GM19467 (cell line): Measurements from ENCODE around the gene NLGN2.

ENCODE experiments used
- ATAC-seq: cut with Tn5 transposase; IDR thresholded peaks from one replicate; pipeline ENCODE4 v1.9.1; 2021; ENCODE audit warnings: mild to moderate bottlenecking, moderate library complexity; ENCODE audit not compliant: unreplicated experiment

The NLGN2 gene

DNA sequence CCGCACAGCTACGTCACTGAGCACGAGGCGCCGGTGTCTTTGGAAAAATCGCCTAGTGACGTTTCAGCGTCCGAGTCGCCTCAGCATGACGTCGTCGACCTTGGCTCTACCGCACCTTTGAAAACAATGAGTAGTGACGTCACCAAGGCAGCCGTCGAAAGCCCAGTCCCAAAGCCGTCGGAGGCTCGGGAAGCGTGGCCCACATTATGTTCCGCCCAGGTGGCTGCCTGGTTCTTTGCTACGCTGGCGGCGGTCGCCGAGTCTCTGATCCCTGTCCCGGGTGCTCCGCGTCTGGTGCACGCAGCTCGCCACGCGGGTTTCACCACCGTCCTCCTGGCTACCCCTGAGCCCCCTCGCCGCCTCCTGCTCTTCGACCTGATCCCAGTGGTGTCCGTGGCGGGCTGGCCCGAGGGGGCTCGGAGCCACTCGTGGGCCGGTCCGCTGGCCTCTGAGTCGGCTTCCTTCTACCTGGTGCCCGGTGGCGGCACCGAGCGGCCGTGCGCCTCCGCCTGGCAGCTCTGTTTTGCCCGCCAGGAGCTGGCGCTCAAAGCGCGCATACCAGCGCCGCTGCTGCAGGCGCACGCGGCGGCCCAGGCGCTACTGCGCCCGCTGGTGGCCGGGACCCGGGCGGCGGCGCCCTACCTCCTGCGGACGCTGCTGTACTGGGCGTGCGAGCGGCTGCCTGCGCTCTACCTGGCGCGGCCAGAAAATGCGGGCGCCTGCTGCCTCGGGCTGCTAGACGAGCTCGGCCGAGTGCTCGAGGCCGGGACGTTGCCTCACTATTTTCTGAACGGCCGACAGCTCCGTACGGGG lies 29.1 kb downstream of the NLGN2 start:
- ATAC-seq, result no peak

DNA sequence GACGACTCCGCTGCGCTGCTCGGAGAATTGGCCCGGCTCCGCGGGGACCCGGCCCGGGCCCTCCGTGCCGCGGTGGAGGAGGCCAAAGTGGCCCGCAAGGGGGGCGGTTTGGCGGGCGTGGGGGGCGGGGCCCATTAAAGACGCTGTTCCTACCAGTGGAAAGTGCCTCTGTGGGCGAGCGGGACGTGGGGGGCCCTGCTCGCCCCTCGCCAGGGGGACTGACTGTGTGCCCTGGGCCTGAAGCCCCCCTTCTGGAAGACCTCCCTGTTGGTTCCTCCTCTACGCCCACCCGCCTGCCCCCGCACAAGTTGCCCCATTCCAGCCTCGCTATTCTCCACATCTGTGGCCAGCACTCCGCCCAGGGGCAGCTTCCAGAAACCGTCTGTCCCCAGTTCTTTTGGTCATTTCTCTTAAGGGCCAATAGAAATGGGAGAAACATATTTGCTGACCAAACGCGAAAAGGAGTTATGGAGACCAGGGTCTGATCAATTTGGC lies 29.8 kb downstream of the NLGN2 start:
- no peak for ATAC-seq

DNA sequence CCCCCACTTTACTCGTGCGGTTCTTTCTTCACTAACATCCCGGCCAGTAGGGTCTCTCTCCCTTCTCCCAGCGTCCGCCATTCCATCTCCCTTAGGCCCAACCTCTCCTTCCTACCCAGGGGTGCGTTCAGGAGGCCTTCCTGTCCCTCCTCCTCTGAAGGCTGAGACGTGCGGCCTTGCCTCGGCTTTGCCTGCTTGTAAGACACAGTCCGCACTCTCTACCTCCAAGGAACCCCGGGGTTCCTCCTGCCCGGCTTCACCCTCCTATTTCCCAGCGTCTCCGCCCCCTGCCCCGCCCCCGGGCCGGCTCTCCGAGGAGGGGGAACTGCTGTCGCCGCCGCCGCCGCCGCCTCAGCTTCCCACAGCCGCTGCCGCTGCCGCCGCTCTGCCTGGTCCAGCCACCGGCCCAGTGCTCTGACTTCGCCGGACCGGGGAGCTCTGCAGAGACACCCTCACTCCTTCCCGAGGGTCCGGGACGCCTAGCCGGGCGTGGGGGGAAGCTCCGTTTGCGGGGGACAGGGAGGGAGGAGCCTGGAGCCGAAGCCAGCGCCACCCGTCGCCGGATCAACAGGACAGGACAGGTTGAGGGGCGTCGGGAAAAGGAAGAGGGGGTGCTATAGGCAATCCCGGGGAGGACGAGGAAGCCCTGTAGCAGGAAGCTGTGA lies 30.4 kb downstream of the NLGN2 start:
- ATAC-seq, result no peak

DNA sequence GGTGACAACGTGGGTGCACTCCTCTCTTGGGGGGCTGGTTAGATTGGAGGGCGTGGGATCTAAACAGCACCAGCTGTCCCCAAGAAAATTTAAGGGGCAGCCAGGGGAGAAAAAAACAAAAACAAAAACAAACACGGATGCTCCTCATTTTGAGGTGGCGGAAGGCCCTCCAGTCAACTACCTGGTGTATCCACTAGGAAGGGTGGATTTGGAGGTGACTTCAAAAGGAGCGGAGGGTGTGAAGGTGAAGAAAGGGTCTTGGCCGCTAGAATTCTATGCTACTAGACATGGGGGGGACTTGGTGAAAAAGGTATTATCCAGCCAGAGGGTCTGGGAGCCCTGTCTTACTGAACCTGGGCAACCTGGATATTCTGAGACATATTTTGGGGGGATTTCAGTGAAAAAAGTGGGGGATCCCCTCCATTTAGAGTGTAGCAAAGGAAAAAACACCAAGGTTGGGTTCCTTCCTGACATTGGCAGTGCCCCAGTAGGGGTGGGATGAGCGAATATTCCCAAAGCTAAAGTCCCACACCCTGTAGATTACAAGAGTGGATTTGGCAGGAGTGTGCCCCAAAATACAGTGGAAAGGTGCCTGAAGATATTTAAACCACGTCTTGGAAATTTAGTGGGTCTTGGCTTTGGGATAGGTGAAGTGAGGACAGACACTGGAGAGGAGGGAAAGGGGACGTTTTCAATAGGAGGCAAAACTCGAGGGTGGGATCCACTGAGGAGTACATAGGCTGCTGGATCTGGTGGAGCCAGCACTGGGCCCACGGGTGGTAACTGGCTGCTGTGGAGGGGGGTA lies 31.2 kb downstream of the NLGN2 start:
- no peak for ATAC-seq

DNA sequence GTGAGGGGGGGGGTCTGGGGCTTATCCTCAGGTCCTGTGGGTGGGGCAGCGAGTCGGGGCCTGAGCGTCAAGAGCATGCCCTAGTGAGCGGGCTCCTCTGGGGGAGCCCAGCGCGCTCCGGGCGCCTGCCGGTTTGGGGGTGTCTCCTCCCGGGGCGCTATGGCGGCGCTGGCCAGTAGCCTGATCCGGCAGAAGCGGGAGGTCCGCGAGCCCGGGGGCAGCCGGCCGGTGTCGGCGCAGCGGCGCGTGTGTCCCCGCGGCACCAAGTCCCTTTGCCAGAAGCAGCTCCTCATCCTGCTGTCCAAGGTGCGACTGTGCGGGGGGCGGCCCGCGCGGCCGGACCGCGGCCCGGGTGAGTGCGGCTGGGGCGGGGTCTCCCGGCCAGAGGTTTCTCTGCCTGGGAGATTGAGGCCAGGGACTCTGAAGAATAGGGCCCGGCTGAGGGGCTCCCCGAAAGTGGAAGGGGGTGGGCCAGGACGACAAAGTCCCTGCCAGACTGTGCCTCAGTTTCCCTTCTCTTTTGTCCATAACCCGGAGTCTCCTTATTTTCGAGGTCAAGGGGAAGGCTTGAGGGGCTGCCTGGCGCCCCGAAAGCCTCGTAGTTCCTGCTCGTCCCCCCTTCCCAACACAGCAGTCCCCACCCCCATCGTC lies 31.9 kb downstream of the NLGN2 start, which contains the start of gene FGF11:
TSS of gene FGF11 (plus strand) at position 51 of the 651 bp plus-strand sequence. CDS start at position 160, 109 bp downstream.
- no peak for ATAC-seq

DNA sequence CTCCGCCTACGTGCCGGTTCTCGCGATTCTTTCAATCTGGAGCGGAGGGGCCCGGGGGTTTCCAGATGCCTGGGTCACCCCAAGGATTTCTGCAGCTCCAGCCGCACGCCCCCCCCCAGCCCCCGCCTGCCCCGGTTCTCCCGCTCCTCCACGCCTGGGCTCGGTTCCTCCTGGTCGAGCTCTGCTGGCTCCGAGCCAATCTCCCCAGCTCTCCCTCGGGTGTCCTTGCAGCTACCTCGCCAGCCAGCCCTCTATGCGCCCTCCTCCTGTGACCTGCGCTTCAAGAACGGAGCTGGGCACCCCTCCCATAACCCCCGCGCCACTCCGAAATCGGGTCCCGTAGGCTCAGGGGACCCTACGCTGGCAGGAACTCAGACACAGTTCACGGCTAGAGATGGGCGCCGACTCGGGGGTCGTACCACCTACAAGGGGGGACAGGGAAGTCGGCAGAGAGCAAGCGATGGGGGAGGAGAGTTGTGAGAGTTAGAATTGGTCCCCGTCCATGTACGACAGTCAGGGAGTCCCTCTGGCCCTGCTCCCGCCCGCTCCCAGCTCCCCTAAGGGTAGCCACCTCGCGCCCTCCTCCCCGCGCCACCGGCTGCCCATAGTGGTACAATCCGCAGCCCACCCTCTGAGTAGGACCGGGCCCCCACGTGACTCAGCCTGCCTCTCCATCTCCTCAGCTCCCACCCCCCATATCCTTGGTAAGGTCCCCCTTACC lies 32.6 kb downstream of the NLGN2 start:
- ATAC-seq, result no peak

DNA sequence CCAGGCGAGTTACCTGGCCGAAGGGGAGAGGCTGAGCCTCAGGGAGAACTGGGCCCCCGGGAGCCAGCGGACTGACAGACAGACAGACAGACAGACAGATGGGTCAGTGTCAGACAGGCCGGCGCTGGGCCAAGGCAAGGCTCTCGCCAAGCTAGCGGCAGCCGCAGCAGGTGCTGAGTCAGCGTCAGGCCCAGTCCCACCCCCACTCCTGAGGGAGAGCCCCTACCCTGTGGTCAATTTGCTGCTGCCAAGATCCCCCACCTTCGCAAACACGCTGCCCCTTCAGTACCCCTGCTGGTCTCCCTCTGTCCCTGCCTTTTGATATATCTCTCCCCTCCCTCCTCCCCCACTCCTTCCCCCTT lies 33.2 kb downstream of the NLGN2 start:
- no peak for ATAC-seq

DNA sequence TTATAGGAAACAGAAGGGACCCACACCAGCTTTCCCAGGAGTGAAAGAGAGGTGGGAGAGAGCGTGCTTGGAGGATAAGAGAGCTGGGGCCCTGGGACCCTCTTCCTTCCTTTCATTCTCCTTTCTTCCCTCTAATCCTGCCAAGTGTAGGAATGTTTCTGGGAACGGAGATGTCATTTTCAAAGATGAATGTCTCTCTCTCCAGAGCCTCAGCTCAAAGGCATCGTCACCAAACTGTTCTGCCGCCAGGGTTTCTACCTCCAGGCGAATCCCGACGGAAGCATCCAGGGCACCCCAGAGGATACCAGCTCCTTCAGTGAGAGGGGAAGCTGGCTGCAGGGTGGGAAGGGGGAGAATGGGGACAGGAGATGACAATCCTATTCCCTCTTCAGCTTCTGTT lies 33.6 kb downstream of the NLGN2 start:
- ATAC-seq, result no peak

DNA sequence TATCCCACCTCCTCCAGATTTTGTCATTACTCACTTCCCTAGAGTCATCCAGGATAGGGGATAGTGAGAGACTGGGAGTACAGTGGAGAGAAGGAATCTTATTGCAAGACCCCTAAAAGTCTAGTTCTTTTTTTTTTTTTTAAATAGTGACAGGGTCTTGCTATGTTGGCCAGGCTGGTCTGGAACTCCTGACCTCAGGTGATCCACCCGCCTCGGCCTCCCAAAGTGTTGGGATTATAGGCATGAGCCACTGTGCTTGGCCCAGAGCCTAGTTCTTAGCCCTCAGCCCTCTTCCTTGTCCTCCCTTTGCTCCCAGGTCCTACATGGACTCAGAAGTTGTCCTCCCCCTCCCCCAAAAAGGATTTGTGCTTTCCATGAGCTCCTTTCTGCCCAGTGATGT lies 34.5 kb downstream of the NLGN2 start:
- ATAC-seq, result no peak

DNA sequence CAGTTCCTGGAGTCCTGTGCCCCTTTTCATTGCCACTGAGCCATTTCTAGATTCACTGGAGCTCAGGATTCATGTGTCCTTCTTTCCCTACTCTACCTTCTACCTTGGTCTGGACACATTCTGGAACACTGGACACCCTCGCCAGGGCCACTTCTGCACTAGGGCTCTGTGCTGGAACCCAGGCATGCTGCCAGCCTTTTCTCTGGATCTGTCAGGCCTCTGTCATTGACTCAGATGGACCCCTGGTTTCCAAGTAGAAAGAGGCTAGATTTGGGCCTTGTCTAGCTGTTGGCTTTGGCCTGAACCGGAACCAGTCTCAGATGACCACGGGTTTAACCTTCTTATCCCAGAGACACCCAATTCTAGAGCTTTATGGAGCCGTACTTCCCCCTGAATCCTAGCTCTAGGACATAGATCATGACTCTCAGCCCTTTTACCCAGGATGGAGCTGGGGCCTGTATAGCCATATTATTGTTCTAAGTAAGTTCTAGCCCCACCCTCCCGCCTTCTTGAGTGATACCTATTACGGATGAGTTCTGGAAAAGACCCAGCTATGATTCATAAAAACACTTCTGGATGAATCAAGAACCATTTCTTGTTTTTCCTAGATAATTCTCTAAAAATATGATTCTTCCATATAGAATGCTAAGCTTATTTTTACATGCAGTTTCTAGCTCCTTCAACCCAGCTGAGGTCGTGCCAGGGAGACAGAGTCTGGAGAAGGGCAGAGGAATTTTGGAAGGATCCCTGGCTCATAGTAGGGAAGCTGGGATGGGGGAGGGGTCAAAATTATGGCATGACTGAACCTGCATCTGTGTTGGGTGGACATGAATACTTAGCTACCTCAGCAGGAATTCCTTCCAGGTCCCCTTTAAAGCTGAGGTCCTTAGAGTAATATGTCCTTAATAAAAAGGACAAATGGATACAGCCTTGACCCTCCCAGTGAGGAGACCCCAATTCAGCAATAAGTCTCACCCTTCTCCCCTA lies 36.1 kb downstream of the NLGN2 start:
- no peak for ATAC-seq

DNA sequence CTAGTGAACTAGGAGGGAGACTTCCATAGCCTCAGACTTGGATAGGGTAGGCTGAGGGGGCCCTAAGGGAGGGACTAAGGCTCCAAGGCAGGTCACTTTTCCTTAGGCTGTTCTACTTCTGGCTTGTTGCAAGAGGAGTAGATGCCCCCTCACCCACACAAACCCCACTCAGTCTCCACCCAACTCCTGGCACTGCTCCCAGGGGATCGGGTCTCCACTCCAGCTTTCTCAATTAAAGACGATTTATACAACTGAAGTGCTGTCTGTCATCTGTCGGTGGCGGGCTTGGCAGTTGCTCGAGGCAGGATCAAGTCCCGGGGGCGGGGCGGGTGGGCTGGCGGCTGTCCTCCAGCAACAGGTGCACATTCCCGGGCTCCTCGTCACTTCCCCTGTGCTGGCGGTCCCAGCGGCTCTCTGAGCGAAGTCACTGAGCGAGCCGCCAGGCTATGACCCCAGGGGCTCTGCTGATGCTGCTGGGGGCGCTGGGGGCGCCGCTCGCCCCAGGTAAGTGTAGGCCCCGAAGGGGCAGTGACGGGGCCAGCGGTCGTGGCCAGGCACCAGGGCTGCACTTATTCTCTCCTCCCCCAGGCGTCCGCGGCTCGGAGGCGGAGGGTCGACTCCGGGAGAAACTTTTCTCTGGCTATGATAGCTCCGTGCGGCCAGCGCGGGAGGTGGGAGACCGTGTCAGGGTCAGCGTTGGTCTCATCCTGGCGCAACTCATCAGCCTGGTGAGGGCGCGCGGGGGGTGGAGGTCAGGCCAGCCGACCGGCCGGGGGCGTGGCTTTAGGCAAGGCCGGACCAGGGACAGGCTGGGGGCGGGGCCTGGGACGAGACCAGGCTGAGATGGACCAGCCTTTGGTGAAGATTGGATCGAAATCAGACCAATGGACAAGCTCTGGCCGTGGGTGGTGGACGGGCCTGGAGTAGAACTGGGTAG lies 37.3 kb downstream of the NLGN2 start, which contains the start of gene CHRNB1:
TSS of gene CHRNB1 (plus strand) at position 380 of the 937 bp plus-strand sequence. CDS start at position 447, 67 bp downstream.
- no peak for ATAC-seq

DNA sequence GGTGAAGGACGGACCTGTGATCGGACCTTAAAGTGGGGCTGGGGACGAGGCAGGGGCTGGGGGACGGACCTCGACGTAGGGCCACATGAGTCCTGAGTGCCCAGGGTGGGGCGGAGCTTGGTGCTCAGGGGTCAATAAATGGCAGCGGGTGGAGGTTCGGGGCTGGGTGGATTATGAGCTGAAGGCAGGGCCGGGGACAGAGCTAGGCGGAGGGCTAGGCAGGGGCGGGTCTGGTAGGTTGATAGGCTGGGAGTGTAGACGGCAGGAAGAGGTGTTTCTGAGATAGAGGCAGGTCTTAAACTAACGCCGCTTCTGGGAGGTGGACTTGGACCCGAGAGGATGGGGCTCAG lies 37.9 kb downstream of the NLGN2 start:
- no peak for ATAC-seq

DNA sequence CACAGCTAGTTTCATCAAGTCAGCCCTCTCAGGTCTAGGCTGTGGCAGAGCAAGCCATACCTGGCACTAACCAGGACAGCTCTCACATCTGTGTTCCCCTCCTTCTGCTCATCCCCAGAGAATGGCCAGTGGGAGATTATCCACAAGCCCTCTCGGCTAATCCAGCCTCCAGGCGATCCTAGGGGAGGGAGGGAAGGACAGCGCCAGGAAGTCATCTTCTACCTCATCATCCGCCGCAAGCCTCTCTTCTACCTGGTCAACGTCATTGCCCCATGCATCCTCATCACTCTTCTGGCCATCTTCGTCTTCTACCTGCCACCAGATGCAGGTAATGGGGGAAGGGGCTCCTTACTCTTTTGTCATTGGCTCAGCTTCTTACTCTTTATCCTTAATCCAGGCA lies 40.8 kb downstream of the NLGN2 start:
- no peak for ATAC-seq

DNA sequence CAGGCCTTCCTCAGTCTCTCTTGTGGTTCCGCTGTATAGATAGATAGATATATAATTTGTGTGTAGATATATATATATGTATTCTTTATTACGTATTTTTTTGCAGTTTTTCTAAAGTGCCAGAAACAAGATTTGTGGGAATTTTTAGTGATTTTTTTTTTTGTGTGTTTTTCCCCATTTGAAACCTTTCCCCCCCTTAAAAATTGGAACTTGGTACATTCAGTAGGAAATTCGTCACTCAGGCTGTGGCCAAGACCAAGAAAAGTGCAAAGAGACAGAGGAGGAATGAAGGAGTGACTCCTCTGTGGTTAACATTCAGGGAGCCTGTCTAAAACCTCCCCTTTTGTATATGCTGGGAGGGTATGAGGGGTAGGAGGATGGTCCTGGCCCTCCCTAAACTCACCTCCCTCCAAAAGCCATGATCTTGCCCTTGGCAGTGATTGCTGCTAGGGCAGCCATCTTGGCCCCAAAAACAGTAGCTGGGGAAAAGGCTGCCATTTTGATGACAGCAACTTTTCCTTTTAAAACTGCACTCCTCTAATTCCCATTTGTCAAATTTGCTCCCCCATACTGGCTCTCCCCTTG lies 52.4 kb downstream of the NLGN2 start:
- ATAC-seq, result no peak

DNA sequence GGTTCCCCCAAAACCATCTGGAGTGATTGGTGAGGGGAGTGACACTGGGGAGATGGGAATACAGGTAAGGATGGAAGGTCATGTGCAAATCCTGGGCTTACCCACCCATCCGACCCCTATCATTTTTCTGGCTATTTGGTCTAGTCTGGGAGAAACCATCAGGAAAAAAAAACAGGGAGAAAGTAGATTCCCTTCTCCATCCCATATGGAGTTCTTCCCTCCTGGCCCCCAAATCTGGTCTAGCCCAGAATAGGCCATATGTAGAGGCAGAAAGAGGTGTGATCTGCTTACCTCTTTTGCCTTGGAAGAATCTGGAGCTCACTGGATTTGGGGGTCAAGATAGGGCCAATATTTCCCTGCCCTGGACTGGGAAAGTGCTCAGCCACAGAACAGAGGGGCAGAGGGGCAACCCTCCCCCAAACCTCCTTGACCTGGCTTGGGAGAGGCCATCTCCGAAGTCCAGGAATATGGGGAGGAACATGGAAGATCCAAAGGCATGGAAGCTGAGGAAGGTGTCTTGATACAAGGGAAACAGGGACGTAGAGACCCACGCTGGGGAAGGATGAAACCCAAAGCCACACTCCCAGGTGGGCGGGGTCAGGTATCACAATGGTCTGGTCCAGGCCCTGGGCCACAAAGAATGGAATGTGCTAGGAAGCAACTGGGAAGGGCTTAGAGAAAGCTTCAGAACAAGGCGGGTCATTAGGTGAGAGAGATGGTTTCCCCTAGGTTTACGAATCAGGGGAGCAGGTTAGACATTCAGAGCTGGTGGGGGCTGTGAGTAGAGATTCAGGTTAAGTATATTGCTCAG lies 53.4 kb downstream of the NLGN2 start:
- no peak for ATAC-seq

DNA sequence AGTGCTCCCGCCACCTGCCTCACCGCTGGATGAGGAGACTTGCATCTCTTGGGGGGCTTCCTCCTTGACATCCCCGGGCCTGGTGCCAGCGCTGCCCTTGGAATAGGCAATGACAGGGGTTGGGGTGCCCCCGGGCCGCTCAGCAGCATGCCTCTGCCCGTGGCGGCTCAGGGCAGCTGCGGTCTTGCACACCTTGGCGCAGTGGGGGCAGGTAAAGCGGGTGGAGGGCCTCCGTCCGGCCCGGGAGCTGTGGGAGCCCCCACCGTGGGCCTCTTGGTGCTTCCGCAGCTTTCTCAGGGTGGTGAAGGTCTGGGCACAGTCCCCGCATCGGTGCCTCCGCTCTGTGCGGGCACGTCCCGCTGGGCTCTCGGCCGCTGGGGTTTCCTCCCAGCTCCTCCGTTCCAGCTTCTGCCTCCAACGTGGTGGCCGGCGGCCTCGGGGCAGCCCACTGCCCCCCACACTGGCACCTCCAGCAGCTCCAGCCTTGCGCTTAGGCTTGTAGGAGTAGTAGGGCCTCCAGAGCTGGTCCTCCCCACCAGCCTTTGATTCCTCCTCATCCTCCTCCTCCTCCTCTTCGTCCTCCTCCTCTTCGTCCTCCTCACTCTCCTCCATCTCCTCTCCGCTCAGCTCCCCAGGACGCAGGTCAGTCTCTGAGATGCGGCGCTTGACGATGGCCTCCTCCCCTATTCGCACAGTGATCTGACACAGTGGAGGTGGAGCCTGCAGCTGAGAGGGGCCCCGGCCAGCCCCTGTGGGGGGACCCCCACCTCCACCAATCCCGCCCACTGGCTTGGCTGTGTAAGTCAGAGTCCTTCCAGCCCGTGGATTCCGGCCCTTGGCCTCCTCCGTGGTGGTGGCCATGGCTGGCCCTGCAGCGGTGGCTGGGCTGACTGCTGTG lies 55.1 kb downstream of the NLGN2 start:
- no peak for ATAC-seq
